GM12865 (cell line): ENCODE measurements around the gene MAP2K5.

Source experiments
- DNase-seq: peaks from one replicate; pipeline ENCODE4 v3.0.0; 2010; ENCODE audit warnings: low read depth
- H3K4me3 ChIP-seq: 2 replicates; pipeline ENCODE4 v1.5.1; 2011; ENCODE audit warnings: mild to moderate bottlenecking, low read depth, low read length, control low read depth
- CTCF ChIP-seq: IDR thresholded peaks from 2 replicates; pipeline ENCODE4 v1.5.1; 2011; ENCODE audit warnings: low read length, control low read depth, low read depth, inconsistent platforms; ENCODE audit not compliant: insufficient read depth; ENCODE audit errors: missing control alignments

The MAP2K5 gene

GRCh38 chr15:67774626-67775025 is 232.1 kb downstream of the MAP2K5 start:
- no peak overlapping the region for H3K4me3 ChIP-seq
- TF ChIP-seq CTCF: no peak
- no peak for DNase-seq

GRCh38 chr15:67775250-67775649 is 232.7 kb downstream of the MAP2K5 start:
- no peak overlapping the region for H3K4me3 ChIP-seq
- TF ChIP-seq CTCF: no peak
- DNase-seq: no peak

GRCh38 chr15:67775998-67776397 is 233.5 kb downstream of the MAP2K5 start:
- no peak for DNase-seq
- no peak for TF ChIP-seq CTCF
- no peak overlapping the region for H3K4me3 ChIP-seq

GRCh38 chr15:67776600-67776999 is 234.1 kb downstream of the MAP2K5 start:
- no peak for DNase-seq
- no peak for TF ChIP-seq CTCF
- no peak overlapping the region for H3K4me3 ChIP-seq

- DNase-seq: no peak
- H3K4me3 ChIP-seq: no peak overlapping the region
- no peak for TF ChIP-seq CTCF
Measured at GRCh38 chr15:67777071-67777470, 234.6 kb downstream of the MAP2K5 start.

- TF ChIP-seq CTCF: no peak
- DNase-seq: no peak
- H3K4me3 ChIP-seq: no peak overlapping the region
Measured at GRCh38 chr15:67777773-67778172, 235.3 kb downstream of the MAP2K5 start.

- no peak overlapping the region for H3K4me3 ChIP-seq
- DNase-seq: no peak
Measured at GRCh38 chr15:67778968-67779548, 236.6 kb downstream of the MAP2K5 start.

More at GRCh38 chr15:67778968-67779548, 236.6 kb downstream of the MAP2K5 start:
- no peak for TF ChIP-seq CTCF
